IPS DF 4.7 (cell line): ENCODE results near the gene DUS2.
"Not testable (repeated sequence)": the region's sequence is repeated elsewhere in the genome, so short reads cannot be mapped to it uniquely, and the experiment has no call there.

Experiments
- DNase-seq: peaks from one replicate; pipeline ENCODE4 v3.0.0-alpha.2; 2013; ENCODE audit warnings: low spot score; ENCODE audit errors: extremely low read depth

Gene DUS2

DNA sequence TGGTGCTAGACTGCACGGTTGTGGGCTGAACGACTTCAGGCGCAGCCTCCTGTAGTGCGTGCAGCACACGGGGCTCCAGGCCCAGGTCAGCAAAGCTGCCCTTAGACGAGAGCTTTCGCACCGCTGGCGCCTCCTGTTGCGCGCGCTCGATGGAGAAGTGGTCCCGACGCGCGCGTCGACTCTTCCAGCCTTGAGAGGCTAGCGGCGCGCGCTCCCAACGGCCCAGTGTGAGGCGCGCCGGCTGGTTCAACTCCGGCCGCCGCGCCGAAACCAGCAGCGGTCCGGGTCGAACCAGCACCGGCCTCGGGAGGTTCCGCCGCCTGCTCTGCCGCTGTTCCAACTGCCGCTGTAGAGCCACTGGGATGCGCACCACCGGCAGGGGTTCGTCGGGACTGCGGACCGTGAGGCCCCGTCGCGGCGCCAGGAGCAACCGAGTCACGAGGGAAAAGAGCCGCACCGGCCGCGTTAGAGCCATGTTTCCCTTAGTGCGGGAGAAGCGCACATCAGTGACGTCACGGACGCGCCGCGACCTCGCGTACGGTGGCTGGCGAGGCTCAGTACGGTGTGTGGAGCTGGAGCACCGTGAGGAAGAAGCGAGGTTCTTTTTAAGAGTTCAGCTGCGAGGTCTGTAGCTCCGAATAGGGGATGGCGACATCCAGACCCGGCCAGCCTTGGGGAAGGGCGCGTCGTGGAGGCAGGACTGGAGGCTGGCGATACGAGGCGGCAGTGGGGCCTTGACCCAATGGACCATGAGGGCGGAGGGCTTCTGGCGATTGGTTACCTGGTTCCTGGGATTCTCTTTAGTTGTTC lies at the start of gene DUS2, which contains the start of gene DDX28:
Gene DUS2 (plus strand): TSS at position 557 of the 810 bp plus-strand sequence. CDS start 14,740 bp downstream, outside the sequence.
Gene DDX28 (minus strand): TSS at position 505 of the 810 bp plus-strand sequence. CDS start 30 bp downstream, at position 475.
- DNase-seq: peak; percentile 84

DNA sequence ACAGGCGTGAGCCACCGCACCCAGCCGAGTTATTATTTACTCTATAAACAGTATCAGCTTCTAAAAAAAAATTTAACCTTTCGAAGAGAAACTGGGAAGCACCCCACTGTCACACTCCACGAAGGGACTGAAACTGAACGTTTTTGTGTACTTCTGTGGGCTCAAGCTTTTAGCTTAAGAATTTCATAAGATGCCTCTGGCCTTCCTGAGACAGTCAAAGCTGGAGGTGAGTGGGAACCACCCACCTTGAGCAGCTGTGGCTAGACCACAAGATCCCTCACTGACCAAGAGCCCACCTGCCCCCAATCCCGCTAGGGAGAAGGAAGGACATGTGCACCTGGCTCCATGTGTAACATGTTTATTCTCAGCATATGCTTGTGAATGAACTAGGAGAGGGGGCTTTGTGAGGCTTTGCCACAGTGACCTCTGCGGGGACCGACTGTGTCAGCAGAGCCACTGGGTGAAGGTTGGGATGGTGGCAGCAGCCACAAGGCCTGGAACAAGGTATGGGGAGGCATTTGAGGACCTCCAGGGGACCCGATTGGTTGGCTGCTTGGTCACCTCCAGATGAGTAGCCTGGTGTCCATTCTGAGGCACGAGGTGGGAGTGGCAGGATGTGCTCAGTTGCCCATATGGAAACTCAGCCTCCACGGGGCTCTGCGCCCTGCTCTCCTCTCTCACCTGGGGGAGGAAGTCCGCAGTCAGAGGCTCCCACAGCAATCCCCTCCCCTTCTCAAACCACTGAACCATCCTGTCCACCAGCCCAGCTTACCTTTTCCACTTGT lies 47.6 kb upstream of the DUS2 start:
- no peak for DNase-seq

DNA sequence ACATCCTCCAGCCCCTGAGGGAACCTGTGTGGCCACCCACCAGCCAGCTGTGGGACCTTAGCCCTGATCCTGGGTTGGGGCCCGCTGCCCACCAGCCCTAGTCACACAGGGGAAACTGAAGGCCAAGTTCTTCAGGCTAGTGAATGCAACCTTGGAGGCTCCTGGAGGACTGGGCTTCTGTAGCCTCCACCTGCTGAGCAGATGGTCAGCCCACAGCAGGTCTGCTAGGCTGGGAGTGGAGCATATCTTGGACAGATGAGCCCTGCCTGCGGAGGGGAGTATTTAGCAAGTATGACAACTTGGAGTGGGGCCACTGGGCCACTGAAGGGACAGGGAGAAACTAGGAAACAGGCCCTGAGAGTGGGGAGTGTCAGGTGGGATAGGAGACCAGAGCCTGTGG lies 46.9 kb upstream of the DUS2 start:
- no peak for DNase-seq

GRCh38 chr16:67977005-67977404 lies 46.1 kb upstream of the DUS2 start:
- DNase-seq: no peak

DNA sequence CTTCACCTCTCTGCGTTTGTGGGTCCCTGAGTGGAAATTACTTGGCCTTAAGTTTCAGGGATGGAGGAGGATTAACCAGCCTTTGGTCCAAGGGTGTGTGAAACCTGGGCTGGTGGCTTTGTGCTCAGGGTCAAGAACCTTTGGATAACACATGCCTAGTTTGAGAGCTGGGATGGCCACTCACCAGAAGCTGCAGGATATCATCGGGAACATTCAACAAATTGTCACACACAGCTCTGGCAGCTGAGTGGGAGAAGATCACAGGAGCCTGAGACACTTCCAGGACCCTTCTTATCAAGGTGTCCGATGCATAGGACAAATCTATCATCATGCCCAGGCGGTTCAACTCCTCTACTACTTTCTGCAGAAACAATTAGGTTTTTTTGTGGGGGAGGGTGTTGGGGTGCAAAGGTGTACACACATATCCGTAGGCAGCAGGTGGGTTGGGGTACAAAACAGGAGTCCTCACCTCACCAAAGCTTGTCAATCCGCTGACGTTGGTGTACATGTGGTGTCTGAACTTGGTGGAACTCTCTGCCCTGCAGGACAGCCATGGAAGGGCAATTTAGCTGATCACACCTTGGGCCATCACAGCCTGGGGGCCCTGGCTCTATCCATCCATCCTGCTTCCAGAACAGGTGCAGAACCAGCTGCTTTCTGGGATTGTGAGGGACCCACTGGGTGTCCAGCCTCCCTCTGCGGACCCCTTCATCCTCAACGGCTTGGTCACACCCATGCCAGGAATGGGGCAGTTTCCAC lies 45.4 kb upstream of the DUS2 start:
- DNase-seq: no peak

DNA sequence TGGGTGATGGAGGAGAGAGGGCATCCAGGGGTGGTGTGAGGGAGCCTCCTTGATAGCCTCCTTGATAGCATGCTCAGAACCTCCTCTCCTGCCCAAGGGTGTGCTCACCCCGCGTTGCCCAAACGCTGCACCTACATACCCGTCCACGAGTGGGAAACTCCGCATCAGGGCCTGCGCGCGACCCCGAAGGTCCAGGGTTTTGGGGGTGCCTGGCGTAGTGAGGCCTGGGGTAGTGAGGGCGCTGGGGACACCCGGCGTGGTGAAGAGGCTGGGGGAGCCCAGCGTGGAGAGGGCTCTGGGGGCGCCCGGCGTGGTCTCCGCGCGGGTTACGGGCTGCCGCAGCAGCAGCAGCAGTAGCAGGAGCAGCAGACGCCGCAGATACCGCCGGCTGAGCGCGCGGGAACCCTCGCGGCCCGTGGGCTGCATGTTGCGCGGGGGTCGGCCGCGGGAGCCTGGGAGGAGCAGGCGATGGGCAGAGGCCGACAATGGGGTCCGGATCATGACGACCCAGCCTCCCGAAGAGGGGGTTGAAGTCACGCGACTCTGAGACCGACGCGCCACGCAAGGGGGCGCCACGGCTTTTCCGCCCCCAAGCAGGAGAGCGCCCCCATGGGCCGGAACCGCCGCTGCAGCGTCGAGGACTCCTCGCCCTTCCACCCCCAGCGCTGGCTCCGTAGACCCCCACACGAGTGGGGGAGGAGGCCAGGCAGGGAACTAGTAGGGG lies 43.0 kb upstream of the DUS2 start, which contains the start of gene DPEP3:
Gene DPEP3 (minus strand): TSS at position 545 of the 724 bp plus-strand sequence. CDS start 119 bp downstream, at position 426.
- no peak for DNase-seq

DNA sequence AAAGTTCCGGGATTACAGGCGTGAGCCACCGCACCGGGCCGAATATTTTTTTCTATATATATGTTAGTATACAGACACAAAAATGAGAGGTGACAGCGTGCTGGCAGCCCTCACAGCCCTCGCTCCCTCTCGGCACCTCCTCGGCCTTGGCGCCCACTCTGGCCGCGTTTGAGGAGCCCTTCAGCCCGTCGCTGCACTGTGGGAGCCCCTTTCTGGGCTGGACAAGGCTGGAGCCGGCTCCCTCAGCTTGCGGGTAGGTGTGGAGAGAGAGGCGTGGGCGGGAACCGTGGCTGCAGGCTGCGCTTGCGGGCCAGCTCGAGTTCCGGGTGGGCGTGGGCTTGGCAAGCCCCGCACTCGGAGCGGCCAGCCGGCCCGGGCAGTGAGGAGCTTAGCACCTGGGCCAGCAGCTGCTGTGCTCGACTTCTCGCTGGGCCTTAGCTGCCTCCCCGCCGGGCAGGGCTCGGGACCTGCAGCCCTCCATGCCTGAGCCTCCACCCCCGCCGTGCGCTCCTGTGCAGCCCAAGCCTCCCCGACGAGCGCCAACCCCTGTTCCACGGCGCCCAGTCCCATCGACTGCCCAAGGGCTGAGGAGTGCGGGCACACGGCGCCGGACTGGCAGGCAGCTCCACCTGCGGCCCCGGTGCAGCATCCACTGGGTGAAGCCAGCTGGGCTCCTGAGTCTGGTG lies 40.9 kb upstream of the DUS2 start:
- DNase-seq: no peak

GRCh38 chr16:67986949-67987348 lies 36.1 kb upstream of the DUS2 start:
- DNase-seq: no peak

GRCh38 chr16:67987460-67988160 lies 35.5 kb upstream of the DUS2 start:
- DNase-seq: no peak

- DNase-seq: no peak
These were observed 34.4 kb upstream of the DUS2 start for GRCh38 chr16:67988675-67989074.

DNA sequence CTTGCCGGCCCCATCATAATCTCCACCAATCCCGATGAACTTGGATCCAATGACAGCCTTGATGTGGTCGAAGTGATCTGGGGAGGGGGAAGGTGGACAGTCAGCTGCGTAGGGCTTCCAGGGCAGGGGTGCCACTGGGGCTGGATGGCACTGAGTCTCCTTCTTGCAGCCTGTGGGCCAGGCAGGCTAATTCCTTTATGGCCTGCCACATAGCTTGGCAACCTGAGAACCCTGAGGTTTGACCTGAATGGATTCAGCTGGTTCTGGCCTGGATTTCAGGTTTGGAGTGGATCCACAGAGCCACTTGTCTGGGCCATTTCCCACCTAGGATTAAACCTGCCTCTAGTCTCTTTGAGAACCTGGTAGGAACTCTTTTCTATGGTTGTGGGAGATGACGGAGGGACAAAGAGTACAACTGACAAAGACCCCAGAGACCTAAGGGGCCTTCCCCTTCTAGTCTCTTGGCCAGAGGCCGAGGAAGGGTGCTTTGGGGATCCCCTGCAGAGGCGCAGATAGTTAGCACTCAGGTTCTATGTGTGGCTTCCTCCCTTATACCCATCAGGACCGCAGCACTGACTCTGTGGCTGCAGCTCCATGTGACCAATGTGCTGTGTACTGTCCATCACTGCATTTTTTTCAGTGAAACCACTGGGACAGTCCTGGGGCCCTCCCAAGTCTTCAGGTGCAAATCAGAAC lies 33.6 kb upstream of the DUS2 start:
- no peak for DNase-seq

DNA sequence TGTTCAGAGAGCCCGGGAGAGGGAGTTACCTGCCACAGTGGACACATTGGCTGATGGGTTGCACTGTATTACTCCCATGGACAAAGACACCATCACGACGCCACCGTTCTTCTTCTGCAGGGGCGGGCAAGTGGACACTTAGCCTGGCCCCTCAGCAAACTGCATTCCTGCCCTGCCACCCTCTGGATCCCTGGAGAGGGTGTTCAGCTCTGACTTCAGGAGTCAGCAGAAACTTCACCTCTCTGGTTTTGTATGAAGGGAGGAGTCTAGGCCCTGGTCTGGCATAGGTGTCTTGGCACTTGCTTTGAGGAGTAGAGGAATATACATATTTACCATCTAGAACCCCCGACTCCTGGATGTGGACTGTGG lies 33.1 kb upstream of the DUS2 start:
- DNase-seq: no peak

GRCh38 chr16:67992661-67993206 lies 30.4 kb upstream of the DUS2 start:
- no peak for DNase-seq

DNA sequence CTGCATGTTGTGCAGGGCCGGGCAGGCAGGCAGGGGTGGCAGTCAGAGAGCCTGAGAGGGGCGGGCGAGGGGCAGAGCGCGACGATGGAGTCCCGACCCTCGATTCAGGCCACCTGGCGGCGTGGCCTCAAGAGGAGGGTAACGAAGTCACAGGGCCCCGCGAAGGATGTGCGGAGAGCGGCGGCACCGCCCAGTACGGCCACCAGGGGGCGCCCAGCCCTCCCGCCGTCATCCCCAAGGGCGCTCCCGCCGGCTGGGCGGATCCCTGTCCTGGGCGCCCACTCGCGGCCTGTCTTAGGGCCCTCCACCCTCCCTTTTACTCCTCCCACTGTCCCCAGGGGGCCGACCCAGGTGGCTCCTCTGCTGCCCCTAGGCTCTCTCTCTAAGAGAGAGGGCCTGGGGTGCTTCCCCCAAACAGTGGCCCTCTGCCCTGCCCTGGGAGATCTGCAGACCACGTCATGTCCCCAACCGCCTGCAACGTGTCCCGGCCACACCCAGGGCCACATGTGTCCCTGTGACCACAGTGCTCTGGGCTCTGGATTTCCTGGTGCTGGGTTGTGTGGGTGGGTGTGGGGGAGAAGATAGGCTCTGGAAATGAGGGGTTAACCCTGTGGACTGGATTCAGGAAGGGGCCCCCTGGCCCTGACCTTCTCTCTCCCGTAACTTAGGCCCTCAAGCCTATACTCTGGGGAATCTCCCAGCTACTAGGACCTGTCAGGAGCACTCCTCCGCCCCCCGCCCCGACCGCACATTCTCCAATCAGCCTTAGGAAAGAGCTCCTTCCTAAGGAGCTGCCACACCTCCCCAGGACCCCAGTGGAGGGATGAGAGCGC lies 29.7 kb upstream of the DUS2 start:
- DNase-seq: no peak

- DNase-seq: not testable (repeated sequence)
These were observed 29.1 kb upstream of the DUS2 start for GRCh38 chr16:67994040-67994408.

DNA sequence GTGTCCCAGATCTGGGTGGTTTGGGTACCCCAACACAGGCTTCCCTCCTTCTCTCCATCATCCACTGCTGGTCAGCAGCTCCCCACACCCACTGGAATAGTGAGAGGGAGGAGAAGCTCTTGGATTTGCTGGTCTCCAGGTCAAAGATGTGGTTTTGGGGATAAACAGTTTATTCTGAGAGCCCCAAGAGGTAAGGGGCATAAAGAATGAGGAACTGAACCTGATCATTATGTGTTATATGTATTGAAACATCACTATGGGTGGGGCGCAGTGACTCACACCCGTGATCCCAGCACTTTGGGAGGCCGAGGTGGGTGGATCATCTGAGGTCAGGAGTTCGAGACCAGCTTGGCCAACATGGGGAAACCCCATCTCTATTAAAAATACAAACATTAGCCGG lies 27.7 kb upstream of the DUS2 start:
- DNase-seq: no peak

- DNase-seq: no peak
These were observed 26.4 kb upstream of the DUS2 start for GRCh38 chr16:67996666-67997065.

DNA sequence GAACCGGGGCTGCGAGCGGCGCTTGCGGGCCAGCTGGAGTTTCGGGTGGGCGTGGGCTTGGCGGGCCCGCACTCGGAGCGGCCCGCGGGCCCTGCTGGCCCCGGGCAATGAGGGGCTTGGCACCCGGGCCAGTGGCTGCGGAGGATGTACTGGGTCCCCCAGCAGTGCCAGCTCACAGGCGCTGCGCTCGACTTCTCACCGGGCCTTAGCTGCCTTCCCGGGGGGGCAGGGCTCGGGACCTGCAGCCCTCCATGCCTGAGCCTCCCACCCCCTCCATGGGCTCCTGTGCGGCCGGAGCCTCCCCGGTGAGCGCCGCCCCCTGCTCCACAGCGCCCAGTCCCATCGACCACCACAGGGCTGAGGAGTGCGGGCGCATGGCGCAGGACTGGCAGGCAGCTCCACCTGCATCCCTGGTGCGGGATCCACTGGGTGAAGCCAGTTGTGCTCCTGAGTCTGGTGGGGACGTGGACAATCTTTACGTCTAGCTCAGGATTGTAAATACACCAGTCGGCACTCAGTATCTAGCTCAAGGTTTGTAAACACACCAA lies 24.8 kb upstream of the DUS2 start:
- not testable (repeated sequence) for DNase-seq
